Jurkat, Clone E6-1 (cell line): ENCODE measurements around the gene UTS2.

Experiments used
- DNase-seq: peaks from one replicate; pipeline ENCODE4 v3.0.0-alpha.2; 2011; ENCODE audit warnings: low read depth, low spot score
- H3K4me3 ChIP-seq: 2 replicates; pipeline ENCODE4 v1.5.1; 2011; ENCODE audit warnings: mild to moderate bottlenecking, low read length, control low read depth, moderate library complexity

Gene UTS2

DNA sequence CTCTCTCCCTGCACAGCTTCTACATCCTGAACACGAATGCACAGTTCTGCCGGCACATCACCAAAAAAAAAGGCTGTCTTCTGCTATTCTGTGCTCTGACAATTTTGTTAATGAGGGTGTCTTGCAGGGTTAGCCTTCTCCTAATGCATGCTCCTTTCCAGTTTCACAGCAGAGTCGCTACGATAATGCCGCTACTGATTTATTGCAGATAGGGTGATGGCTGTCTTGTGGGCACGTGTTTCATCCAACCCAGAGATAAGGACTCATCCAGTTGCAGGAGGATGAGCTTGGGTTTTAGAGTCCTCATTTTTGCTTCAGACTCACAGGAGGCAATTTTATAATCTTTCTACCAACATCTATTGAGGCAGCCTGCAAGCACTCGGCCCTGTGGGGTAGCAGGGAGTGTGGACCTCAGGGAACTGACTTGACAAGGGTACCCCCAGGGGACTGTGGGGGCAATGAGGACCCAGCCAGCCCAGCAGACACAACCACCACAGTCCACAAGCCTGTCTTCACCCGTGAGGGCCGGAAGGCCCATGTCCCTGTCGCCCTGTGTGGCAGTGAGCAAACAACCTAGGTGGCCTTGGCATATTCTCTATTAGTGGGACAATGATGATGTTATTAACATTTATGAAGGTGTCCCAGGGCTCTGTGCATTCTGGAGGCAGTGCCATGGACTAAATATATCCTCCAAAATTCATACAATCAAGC, 15.4 kb upstream of the UTS2 start:
- no peak overlapping the region for H3K4me3 ChIP-seq
- DNase-seq, result no peak

DNA sequence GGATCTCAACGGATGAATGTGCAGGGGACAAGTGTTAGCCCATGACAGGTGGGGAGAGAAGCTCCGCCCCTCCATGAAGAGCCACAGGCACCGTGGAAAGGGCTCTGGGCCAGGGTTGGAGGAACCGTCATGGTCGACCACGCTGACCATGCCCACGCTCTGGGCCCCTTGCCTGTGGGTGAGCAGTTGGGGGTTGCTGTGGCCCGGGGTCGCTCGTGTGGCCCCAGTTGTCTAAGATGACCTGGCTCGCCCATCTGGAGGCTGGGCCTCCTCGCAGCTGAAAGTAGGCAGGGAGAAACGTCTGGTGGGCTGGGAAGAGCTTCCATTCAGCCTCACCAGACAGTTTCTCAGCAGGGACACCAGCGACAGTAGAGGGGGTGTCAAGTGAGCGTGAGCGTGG, 13.1 kb upstream of the UTS2 start:
- no peak for DNase-seq
- H3K4me3 ChIP-seq, result no peak overlapping the region

DNA sequence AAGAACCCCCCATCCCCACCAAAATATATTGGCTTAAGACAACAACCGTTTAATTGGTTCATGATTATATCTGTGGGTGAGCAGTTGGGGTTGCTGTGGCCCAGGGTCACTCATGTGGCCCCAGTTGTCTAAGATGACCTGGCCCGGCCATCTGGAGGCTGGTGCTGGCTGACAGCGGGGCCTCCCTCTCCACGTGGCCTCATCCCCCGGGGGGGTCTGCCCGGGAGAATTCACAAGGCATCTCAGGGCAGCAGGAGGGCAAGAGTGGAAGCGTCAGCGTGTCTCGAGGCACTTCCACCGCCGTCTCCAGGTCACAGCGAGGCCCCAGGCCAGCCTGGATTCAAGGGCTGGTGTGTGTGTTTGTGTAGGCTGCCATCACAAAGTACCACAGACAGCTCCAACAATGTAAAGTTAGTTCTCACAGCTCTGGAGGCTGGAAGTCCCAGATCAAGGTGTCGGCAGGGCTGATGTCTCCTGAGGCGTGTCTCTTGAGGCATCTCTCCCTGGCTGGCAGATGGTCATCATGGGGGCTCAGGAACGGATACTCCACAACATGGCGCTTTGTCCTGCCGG, 11.0 kb upstream of the UTS2 start:
- no peak for DNase-seq
- H3K4me3 ChIP-seq, result no peak overlapping the region

DNA sequence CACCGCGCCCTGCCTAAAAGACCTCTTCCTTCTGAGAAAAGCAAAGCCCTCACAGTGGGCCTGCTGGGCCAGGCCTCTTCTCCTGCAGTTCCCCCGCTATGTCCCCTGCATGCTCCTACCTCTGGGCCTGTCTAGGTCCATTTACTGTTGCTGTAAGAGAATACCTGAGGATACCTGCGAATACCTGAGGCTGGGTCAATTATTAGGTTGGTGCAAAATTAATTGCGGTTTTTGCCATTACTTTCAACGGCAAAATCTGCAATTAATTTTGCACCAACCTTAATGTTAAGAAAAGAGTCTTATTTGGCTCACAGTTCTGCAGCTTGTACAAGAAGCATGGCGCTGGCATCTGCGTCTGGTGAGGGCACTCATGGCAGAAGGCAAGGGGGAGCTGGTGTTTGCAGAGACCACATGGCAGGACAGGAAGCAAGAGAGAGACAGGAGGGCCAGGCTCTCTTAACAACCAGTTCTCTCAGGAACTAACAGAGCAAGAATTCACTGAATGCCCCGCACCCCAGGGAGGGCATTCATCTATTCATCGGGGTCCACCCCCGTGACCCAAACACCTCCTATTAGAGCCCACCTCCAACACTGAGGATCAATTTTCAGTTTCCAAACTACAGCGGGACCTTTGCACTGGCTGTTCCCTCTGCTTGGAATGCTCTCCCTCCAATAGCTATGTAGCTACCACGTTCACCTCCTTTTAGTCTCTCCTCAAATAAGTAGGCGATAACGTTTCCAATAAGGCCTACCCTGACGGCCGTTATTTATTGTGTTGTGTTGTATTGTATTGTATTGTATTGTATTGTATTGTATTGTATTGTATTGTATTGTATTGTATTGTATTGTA, 9.6 kb upstream of the UTS2 start:
- no peak for DNase-seq
- H3K4me3 ChIP-seq, result no peak overlapping the region

GRCh38 chr1:7861452-7861851, 8.6 kb upstream of the UTS2 start:
- DNase-seq, result no peak
- no peak overlapping the region for H3K4me3 ChIP-seq

DNA sequence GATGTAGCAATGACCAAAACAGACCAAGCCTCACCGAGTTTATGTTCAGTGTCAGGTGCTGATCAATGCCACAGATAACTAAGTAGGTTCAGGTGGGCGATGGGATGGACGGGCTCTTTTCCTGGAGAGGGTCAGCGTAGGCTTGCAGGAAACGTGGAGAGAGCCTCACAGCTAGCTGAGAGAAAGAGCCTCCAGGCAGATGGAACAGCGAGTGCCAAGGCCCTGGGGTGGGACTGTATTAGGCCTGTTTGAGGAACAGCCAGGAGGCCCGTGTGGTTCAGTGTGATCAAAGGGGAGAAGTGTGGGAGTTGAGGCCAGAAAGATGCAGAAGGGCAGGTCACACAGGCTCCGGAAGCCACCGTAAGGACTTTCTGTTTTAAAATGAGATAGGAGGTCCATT, 7.3 kb upstream of the UTS2 start:
- H3K4me3 ChIP-seq, result no peak overlapping the region
- DNase-seq, result no peak

DNA sequence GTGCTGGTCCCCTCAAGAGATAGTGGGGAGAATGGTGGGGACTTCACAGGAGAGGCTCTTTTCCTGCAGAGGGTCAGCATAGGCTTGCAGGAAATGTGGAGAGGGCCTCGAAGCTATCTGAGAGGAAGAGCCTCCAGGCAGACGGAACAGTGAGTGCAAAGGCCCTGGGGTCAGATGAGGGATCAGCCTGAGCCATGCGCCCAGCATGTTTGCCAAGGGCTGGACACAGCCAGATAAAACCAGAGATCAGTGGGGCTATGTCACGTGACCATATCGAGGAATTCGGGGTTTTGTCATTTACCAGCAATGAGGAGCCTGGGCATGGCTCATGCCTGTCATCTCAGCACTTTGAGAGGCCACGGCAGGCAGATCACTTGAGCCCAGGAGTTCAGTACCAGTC, 6.5 kb upstream of the UTS2 start:
- H3K4me3 ChIP-seq, result no peak overlapping the region
- DNase-seq, result no peak

DNA sequence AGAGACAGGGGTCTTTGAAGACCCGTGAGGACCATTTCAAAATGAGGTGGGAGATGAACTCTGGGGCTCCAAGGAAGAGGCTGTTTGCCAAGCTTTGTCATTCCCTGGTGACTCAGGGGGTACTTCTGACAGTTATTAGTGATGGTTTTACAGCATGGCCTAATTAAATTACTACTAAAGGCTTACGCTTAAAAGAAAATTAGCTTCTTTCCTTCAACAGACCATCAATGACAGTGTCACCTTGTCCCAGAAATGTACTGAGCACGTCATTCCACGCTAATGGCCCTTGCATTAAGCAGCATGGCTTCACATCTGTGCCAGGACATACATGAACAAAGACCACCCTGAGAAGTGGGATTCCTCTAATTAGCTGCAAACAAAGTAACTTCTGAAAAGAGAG, 5.1 kb upstream of the UTS2 start:
- DNase-seq, result no peak
- H3K4me3 ChIP-seq, result no peak overlapping the region

DNA sequence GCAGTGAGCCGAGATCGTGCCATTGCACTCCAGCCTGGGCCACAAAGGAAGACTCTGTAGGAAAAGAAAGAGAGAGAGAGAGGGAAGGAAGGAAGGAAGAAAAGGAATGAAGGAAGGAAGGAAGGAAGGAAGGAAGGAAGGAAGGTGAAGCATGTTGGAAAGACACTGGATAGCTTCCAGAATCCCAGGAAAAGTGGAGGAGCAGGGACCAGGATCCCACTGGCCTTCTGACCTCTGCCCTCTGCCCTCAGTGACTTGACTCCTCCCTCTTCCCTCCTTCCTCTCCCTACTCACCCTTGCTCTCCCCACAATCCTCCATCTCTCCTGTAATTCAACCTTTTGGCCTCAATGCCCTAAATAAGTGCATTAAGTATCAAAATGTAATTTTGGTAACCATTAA, 4.1 kb upstream of the UTS2 start:
- no peak overlapping the region for H3K4me3 ChIP-seq
- DNase-seq, result no peak

DNA sequence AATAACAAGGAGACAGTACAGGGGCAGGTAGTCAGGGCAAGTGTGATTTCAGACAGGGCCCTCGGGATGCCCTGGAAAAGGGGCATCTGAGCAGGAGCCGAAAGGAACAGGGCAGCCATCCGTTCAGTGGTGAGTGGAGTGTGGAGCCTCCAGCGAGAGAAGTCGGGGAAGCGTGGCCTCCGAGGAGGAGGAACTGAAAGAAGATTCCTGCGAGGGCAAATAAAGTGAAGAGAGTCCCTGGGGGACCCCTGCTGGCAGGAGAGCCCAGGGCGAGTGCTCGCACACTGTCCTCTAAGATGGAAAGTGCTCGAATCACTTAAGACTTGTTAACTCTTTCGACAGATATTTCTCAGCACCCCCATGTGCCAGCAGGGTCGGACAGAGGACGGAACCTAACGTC, 3.5 kb upstream of the UTS2 start:
- DNase-seq, result no peak
- H3K4me3 ChIP-seq, result no peak overlapping the region

DNA sequence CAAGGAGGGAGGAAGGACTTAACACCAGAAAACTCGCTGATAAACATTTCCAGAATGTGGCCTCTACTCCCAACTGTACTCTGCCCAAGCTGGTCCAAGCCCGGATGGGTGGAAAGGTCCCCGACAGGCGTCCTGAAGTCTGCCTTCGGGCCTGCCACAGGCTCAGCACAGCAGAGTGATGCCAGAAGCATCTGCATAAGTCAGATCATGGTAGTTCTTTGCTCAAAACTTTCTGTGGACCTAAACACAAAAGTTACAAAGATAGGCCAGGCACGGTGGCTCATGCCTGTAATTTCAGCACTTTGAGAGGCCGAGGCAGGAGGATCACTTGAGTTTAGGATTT, 790 bp upstream of the UTS2 start:
- DNase-seq, result no peak
- no peak overlapping the region for H3K4me3 ChIP-seq

DNA sequence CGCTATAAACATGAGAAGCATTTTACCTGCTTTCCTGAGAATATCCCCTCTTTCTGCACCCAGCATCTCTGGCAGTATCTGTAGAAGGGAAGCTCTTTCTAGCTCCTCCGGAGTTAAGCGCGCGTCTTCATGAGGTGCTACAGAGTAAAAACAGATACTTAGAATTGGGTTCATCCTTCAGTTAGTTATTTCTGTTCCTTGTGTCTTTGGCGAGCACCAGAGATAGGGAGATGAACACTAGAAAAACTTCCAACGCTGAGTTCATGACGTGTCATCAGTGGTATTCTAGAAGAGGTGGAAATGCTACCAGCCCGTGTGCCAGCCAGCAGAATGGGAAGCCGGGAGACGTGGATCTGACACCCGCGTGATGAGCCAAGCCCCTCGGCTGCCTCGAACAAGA, 2.1 kb downstream of the UTS2 start:
- H3K4me3 ChIP-seq, result no peak overlapping the region

GRCh38 chr1:7847599-7847998, 5.3 kb downstream of the UTS2 start:
- H3K4me3 ChIP-seq, result no peak overlapping the region
- DNase-seq, result no peak

More for the DNA sequence above, 2.1 kb downstream of the UTS2 start:
- DNase-seq, result no peak

GRCh38 chr1:7846656-7847055, 6.2 kb downstream of the UTS2 start:
- DNase-seq, result no peak
- H3K4me3 ChIP-seq, result no peak overlapping the region

- DNase-seq, result no peak
- H3K4me3 ChIP-seq, result no peak overlapping the region
These were observed 7.1 kb downstream of the UTS2 start for GRCh38 chr1:7845761-7846160.

DNA sequence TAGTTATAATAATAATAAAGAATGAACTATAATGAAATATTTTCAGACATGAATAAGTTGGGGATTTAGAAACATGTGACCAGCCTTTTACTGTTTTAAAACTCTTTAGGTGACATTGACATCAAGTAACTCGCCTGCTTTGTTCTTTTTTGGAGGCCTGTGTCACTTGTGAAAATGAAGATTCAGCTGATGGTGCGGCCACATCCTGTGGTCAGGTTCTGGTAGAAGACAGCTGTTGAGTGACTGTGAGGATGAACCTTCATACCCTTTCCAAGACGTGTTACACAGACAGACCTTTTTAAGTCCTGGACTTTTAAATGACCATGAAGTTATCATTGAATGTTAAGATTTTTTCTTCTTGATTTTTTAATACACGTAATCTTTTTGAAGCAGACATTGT, 10.3 kb downstream of the UTS2 start:
- DNase-seq, result peak; percentile 8
- no peak overlapping the region for H3K4me3 ChIP-seq

GRCh38 chr1:7839526-7839925, 13.3 kb downstream of the UTS2 start:
- DNase-seq, result no peak

DNA sequence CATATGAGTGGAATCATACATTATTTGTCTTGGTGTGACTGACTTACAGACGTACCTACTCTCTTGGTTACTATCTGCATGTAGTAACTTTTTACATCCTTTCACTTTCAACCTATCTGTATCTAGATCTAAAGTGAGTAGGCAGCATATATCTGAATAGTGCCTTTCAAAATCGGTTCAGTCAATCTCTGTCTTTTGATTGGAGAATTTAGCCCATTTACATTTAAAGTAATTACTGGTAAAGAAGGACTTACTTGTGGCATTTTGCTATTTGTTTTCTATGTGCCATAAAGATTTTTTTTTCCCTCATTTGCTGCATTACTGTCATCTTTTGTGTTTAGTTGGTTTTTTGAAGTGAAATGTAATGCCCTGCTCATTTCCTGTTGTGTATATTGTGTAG, 14.2 kb downstream of the UTS2 start:
- no peak overlapping the region for H3K4me3 ChIP-seq
- no peak for DNase-seq

More at GRCh38 chr1:7839526-7839925, 13.3 kb downstream of the UTS2 start:
- no peak overlapping the region for H3K4me3 ChIP-seq

GRCh38 chr1:7833035-7833434, 19.8 kb downstream of the UTS2 start:
- no peak overlapping the region for H3K4me3 ChIP-seq
- DNase-seq, result no peak

- no peak overlapping the region for H3K4me3 ChIP-seq
- DNase-seq, result no peak
These were observed 21.4 kb downstream of the UTS2 start for GRCh38 chr1:7831458-7831857.
